Measurements from ENCODE around the gene HPSE2.
A peak's percentile ranks its signal among the peaks of the same experiment; 100 is the strongest.

The HPSE2 gene

GRCh38 chr10:98483658-98484057 lies 752.0 kb downstream of the HPSE2 start:
- no peak for DNase-seq

- no peak for DNase-seq
Observed at GRCh38 chr10:98482096-98482495, 753.6 kb downstream of the HPSE2 start.

GRCh38 chr10:98481404-98481945 lies 754.2 kb downstream of the HPSE2 start:
- no peak for DNase-seq

- DNase-seq = no peak
Observed at GRCh38 chr10:98478430-98479222, 757.0 kb downstream of the HPSE2 start.

GRCh38 chr10:98477861-98478260 lies 757.8 kb downstream of the HPSE2 start:
- no peak for DNase-seq

- no peak for DNase-seq
Observed at GRCh38 chr10:98474628-98475027, 761.0 kb downstream of the HPSE2 start.

GRCh38 chr10:98472196-98472595 lies 763.5 kb downstream of the HPSE2 start:
- DNase-seq = no peak

GRCh38 chr10:98470850-98471249 lies 764.8 kb downstream of the HPSE2 start:
- DNase-seq = no peak

- DNase-seq = no peak
Observed at GRCh38 chr10:98469001-98469931, 766.4 kb downstream of the HPSE2 start.

GRCh38 chr10:98467506-98468318 lies 767.9 kb downstream of the HPSE2 start:
- DNase-seq = peak; percentile 77

- no peak for DNase-seq
Observed at GRCh38 chr10:98466861-98467505, 768.7 kb downstream of the HPSE2 start.

- DNase-seq = no peak
Observed at GRCh38 chr10:98465866-98466265, 769.8 kb downstream of the HPSE2 start.

GRCh38 chr10:98463976-98464754 lies 771.5 kb downstream of the HPSE2 start:
- DNase-seq = no peak

GRCh38 chr10:98463016-98463415 lies 772.6 kb downstream of the HPSE2 start:
- DNase-seq = no peak

- no peak for DNase-seq
Observed at GRCh38 chr10:98461500-98461842, 774.2 kb downstream of the HPSE2 start.

- peak; percentile 92 for DNase-seq
Observed at GRCh38 chr10:98460837-98461499, 774.7 kb downstream of the HPSE2 start.

- DNase-seq = no peak
Observed at GRCh38 chr10:98458809-98459784, 776.6 kb downstream of the HPSE2 start.

- DNase-seq = no peak
Observed at GRCh38 chr10:98457721-98458120, 777.9 kb downstream of the HPSE2 start.

GRCh38 chr10:98456686-98457482 lies 778.8 kb downstream of the HPSE2 start:
- DNase-seq = no peak

All from kidney glomerular epithelial cell (primary cell).